K562 (cell line): ENCODE results near the gene FAM83D. TPM values are rescaled to one million over a fixed set of nuclear protein-coding genes. Genes with fewer than 3 reads are reported as not detected.
A peak's percentile ranks its signal among the peaks of the same experiment; 100 is the strongest.

Experiments
- ASH1L ChIP-seq: fragments of 450-650 bp; IDR thresholded peaks from 2 replicates; pipeline ENCODE4 v1.6.1; 2018; ENCODE audit warnings: borderline replicate concordance, mild to moderate bottlenecking, low read depth; ENCODE audit not compliant: partially characterized antibody
- BMI1 ChIP-seq: fragments of 150-350 bp; IDR thresholded peaks from 2 replicates; pipeline ENCODE4 v1.6.1; 2014; ENCODE audit warnings: low read length
- CREM ChIP-seq: IDR thresholded peaks from 2 replicates; pipeline ENCODE4 v1.6.1; 2014; ENCODE audit warnings: antibody characterized with exemption, low read depth
- CXXC5 ChIP-seq: fragments of 250-450 bp; sonication (Bioruptor Pico); IDR thresholded peaks from 2 replicates; pipeline ENCODE4 v1.8.0; 2022; ENCODE audit warnings: inconsistent platforms, mild to moderate bottlenecking, moderate library complexity
- FIP1L1 ChIP-seq: fragments of 200-400 bp; formaldehyde crosslinking; IDR thresholded peaks from 2 replicates; pipeline ENCODE4 v1.6.1; 2018; ENCODE audit warnings: mild to moderate bottlenecking, low read depth, low read length; ENCODE audit not compliant: poor library complexity, severe bottlenecking
- FOS ChIP-seq: IDR thresholded peaks from 3 replicates; pipeline ENCODE4 v1.6.1; 2011; ENCODE audit not compliant: insufficient read length; ENCODE audit errors: extremely low read depth
- FOXK1 ChIP-seq: sonication (generic); formaldehyde crosslinking; IDR thresholded peaks from 2 replicates; pipeline ENCODE4 v1.8.0; 2022; ENCODE audit warnings: missing genetic modification reagents, mild to moderate bottlenecking, borderline replicate concordance
- HNRNPK ChIP-seq: fragments of 200-400 bp; formaldehyde crosslinking; IDR thresholded peaks from one replicate; pipeline ENCODE4 v1.6.1; 2018; ENCODE audit warnings: mild to moderate bottlenecking, low read depth, low read length; ENCODE audit not compliant: poor library complexity, severe bottlenecking
- MAFG ChIP-seq: fragments of 450-650 bp; conservative IDR thresholded peaks from 2 replicates; pipeline ENCODE4 v1.6.1; 2016; ENCODE audit warnings: missing genetic modification characterization, missing compliant biosample characterization
- MBD2 ChIP-seq: sonication (generic); IDR thresholded peaks from 2 replicates; pipeline ENCODE4 v1.6.1; 2016; ENCODE audit warnings: low read depth, borderline replicate concordance
- MYBL2 ChIP-seq, 2 experiments: fragments of 450-650 bp in 1 of 2; sonication (generic) in 1 of 2; formaldehyde crosslinking in 1 of 2; IDR thresholded peaks; 2 replicates each; pipeline versions ENCODE4 v1.6.1 to v1.8.1; 2017 to 2022; ENCODE audit warnings: borderline replicate concordance in 1 of 2, inconsistent platforms in 1 of 2, low read depth in 1 of 2, mild to moderate bottlenecking in 1 of 2, missing genetic modification reagents in 1 of 2, moderate library complexity in 1 of 2
- NEUROD1 ChIP-seq: fragments of 150-350 bp; IDR thresholded peaks from 2 replicates; pipeline ENCODE4 v1.6.1; 2014; ENCODE audit warnings: borderline replicate concordance, low read length, low read depth; ENCODE audit not compliant: partially characterized antibody
- TBP ChIP-seq: optimal IDR thresholded peaks from 2 replicates; pipeline ENCODE3; 2011; ENCODE audit warnings: low read depth, low read length, improper control_type of control experiment
- TEAD1 ChIP-seq, 2 experiments: fragments of 450-650 bp in 1 of 2; sonication (generic) in 1 of 2; formaldehyde crosslinking; IDR thresholded peaks; 2 replicates each; pipeline versions ENCODE4 v1.4.0 to v1.8.0; 2020 to 2022; ENCODE audit warnings: mild to moderate bottlenecking in 2 of 2, missing genetic modification reagents in 1 of 2
- TOE1 ChIP-seq, 2 experiments: fragments of 450-650 bp in 1 of 2; sonication (generic) in 1 of 2; formaldehyde crosslinking in 1 of 2; IDR thresholded peaks; 2 replicates each; pipeline versions ENCODE4 v1.7.1 to v1.8.0; 2016 to 2022; ENCODE audit warnings: borderline replicate concordance in 2 of 2, mild to moderate bottlenecking in 2 of 2, antibody characterized with exemption in 1 of 2, inconsistent platforms in 1 of 2, low read depth in 1 of 2, missing genetic modification reagents in 1 of 2, moderate library complexity in 1 of 2
- ZNF696 ChIP-seq: fragments of 250-450 bp; sonication (Bioruptor Pico); conservative IDR thresholded peaks from 2 replicates; pipeline ENCODE4 v1.4.0; 2020; ENCODE audit warnings: mild to moderate bottlenecking, moderate library complexity
- polyA plus RNA-seq, 8 experiments: library from polyadenylated mRNA; depleted of rRNA in 4 of 8; stranded (reverse) in 5 of 8; unstranded in 3 of 8; fragments of >200 nt; fragmentation: Nextera tagmentation in 2 of 8; fragmentation: Illumina TruSeq in 1 of 8; extraction: Ambion mirVana in 2 of 8; extraction: Trizol in 1 of 8; gene quantifications; 2 replicates each; pipeline versions ENCODE4 v1.2.1 to v1.2.3, GENCODE V29; 2011 to 2014; ENCODE audit warnings: inconsistent platforms in 1 of 8, missing spikeins in 1 of 8
- total RNA-seq, 7 experiments: library from RNA; depleted of rRNA in 6 of 7; stranded (reverse); fragments of >200 nt in 6 of 7; fragmentation: Illumina TruSeq in 2 of 7; extraction: Trizol in 2 of 7; gene quantifications; 2 replicates each; pipeline versions ENCODE4 v1.2.1 to v1.2.3, GENCODE V29; 2011 to 2021; ENCODE audit warnings: low replicate concordance in 1 of 7
- TF ChIP-seq, protein P1 (sequence below): fragments of 250-450 bp; sonication (Bioruptor Pico); IDR thresholded peaks from 2 replicates; pipeline ENCODE4 v1.9.0; 2021; ENCODE audit warnings: mild to moderate bottlenecking, inconsistent platforms
- TF ChIP-seq, protein P2 (sequence below): fragments of 450-650 bp; IDR thresholded peaks from 2 replicates; pipeline ENCODE4 v1.7.1; 2018; ENCODE audit warnings: mild to moderate bottlenecking, low read depth; ENCODE audit not compliant: partially characterized antibody
- TF ChIP-seq, protein P3 (sequence below): fragments of 250-450 bp; sonication (Bioruptor Pico); IDR thresholded peaks from 2 replicates; pipeline ENCODE4 v1.4.0; 2020; ENCODE audit warnings: mild to moderate bottlenecking

Gene FAM83D
- total and polyA plus RNA-seq, 9 of the 15 experiments (the other 6 are each of a cell fraction or from before 2014, with no cell fraction given): 8.2 to 66.1 (median 43.5) TPM

DNA sequence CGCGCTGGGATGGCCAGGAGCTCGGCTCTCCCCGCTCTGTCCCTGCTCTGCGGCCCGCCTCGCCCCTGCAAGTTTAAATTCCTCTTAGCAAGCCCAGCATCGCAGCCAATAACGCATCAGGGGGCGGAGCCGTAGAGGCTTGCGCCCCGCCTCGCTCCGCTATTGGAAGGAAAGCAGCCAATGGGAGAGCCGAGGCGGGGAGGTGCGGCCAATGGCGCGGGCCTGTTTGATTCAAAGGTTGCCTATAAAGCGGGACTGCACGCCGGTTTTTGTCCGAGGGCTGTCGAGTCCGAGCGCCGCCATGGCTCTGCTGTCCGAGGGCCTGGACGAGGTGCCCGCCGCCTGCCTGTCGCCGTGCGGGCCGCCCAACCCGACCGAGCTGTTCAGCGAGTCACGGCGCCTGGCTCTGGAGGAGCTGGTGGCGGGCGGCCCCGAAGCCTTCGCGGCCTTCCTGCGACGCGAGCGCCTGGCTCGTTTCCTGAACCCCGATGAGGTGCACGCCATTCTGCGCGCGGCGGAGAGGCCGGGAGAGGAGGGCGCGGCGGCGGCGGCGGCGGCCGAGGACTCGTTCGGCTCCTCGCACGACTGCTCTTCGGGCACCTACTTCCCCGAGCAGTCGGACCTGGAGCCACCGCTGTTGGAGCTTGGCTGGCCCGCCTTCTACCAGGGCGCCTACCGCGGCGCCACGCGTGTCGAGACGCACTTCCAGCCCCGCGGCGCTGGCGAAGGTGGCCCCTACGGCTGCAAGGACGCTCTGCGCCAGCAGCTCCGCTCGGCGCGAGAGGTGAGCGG is at the start of gene FAM83D (continued):
- no peak for TF ChIP-seq FOXK1 (CRISPR knock-in tag)
- peak; percentile 13 for TF ChIP-seq HNRNPK
- peak; percentile 99 for TF ChIP-seq TBP
- TF ChIP-seq CXXC5: peak; percentile 72
- TF ChIP-seq MAFG (tag): no peak
- peak; percentile 93 for TF ChIP-seq MBD2
- peak; percentile 53 to 75; a peak in 2 of 4 replicates for TF ChIP-seq TEAD1 (CRISPR knock-in tag; IDR thresholded peaks at IDR 0.05)
- TF ChIP-seq FIP1L1: peak; percentile 96
- peak; percentile 19; the same call in 1 of the 2 replicates for TF ChIP-seq BMI1
- TF ChIP-seq, protein P1, sequence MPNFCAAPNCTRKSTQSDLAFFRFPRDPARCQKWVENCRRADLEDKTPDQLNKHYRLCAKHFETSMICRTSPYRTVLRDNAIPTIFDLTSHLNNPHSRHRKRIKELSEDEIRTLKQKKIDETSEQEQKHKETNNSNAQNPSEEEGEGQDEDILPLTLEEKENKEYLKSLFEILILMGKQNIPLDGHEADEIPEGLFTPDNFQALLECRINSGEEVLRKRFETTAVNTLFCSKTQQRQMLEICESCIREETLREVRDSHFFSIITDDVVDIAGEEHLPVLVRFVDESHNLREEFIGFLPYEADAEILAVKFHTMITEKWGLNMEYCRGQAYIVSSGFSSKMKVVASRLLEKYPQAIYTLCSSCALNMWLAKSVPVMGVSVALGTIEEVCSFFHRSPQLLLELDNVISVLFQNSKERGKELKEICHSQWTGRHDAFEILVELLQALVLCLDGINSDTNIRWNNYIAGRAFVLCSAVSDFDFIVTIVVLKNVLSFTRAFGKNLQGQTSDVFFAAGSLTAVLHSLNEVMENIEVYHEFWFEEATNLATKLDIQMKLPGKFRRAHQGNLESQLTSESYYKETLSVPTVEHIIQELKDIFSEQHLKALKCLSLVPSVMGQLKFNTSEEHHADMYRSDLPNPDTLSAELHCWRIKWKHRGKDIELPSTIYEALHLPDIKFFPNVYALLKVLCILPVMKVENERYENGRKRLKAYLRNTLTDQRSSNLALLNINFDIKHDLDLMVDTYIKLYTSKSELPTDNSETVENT (CRISPR knock-in tag): peak; percentile 61; the same call in 1 of the 2 replicates
- peak; percentile 93 for TF ChIP-seq ASH1L
- peak; percentile 57 for TF ChIP-seq CREM
- peak; percentile 92 for TF ChIP-seq NEUROD1
- peak; percentile 98 for TF ChIP-seq MYBL2 (IDR thresholded peaks at IDR 0.05; ENCODE audit: low read depth)
- TF ChIP-seq MYBL2 (CRISPR knock-in tag; IDR thresholded peaks at IDR 0.05; ENCODE audit: borderline replicate concordance): peak; percentile 94; the same call in 1 of the 2 replicates
- TF ChIP-seq, protein P2, sequence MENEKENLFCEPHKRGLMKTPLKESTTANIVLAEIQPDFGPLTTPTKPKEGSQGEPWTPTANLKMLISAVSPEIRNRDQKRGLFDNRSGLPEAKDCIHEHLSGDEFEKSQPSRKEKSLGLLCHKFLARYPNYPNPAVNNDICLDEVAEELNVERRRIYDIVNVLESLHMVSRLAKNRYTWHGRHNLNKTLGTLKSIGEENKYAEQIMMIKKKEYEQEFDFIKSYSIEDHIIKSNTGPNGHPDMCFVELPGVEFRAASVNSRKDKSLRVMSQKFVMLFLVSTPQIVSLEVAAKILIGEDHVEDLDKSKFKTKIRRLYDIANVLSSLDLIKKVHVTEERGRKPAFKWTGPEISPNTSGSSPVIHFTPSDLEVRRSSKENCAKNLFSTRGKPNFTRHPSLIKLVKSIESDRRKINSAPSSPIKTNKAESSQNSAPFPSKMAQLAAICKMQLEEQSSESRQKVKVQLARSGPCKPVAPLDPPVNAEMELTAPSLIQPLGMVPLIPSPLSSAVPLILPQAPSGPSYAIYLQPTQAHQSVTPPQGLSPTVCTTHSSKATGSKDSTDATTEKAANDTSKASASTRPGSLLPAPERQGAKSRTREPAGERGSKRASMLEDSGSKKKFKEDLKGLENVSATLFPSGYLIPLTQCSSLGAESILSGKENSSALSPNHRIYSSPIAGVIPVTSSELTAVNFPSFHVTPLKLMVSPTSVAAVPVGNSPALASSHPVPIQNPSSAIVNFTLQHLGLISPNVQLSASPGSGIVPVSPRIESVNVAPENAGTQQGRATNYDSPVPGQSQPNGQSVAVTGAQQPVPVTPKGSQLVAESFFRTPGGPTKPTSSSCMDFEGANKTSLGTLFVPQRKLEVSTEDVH: peak; percentile 28
- TF ChIP-seq FOS: peak; percentile 96
- TF ChIP-seq TOE1 (IDR thresholded peaks at IDR 0.05; ENCODE audit: borderline replicate concordance): peak; percentile 22; the same call in 1 of the 2 replicates
- TF ChIP-seq TOE1 (CRISPR knock-in tag; IDR thresholded peaks at IDR 0.05; ENCODE audit: borderline replicate concordance, low read depth): peak; percentile 24; the same call in 1 of the 2 replicates
- TF ChIP-seq ZNF696: no peak
- TF ChIP-seq, protein P3, sequence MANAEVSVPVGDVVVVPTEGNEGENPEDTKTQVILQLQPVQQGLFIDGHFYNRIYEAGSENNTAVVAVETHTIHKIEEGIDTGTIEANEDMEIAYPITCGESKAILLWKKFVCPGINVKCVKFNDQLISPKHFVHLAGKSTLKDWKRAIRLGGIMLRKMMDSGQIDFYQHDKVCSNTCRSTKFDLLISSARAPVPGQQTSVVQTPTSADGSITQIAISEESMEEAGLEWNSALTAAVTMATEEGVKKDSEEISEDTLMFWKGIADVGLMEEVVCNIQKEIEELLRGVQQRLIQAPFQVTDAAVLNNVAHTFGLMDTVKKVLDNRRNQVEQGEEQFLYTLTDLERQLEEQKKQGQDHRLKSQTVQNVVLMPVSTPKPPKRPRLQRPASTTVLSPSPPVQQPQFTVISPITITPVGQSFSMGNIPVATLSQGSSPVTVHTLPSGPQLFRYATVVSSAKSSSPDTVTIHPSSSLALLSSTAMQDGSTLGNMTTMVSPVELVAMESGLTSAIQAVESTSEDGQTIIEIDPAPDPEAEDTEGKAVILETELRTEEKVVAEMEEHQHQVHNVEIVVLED (CRISPR knock-in tag): 0 out of 2 replicates have a peak, but pooled peaks have one; percentile 14
